Endometrial microvascular endothelial cells (primary cell): ENCODE measurements around the gene VWA2. TPM values are rescaled to one million over a fixed set of nuclear protein-coding genes. Genes with fewer than 3 reads are reported as not detected.

ENCODE experiments used
- in situ Hi-C: cut with HindIII; loops from 2 replicates; pipeline ENCODE4 v1.10.0; 2017; ENCODE audit warnings: low sequenced_read_pairs, low pct_unique_long_range_greater_than_20kb; ENCODE audit errors: inconsistent ontology term
- total RNA-seq: library from RNA; depleted of rRNA; stranded (reverse); fragments of >200 nt; gene quantifications from one replicate; pipeline ENCODE4 v1.2.3, GENCODE V29; 2015; ENCODE audit errors: inconsistent ontology term

VWA2 gene
- total RNA-seq, 1 donor from 2014 or later, result not detected

DNA sequence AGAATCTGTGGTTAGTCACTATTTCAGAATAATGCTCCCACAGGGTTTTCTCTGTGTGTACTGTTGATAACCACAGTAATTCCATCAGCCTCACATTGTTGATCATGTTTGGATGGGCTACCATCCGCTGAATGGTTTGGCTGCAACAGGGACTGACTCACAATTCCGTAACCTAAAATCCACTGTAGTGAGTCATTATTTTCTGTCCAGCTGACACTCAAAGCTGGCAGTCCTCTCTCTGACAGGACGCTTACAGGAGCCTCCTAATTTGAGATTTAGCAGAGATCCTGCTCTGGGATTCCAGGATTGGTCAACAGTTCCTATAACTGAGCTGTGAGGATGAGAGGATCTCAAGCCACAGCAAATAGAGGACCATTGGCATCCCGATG is 32.7 kb downstream of the VWA2 start:
- in situ Hi-C loops, result no loop called here

DNA sequence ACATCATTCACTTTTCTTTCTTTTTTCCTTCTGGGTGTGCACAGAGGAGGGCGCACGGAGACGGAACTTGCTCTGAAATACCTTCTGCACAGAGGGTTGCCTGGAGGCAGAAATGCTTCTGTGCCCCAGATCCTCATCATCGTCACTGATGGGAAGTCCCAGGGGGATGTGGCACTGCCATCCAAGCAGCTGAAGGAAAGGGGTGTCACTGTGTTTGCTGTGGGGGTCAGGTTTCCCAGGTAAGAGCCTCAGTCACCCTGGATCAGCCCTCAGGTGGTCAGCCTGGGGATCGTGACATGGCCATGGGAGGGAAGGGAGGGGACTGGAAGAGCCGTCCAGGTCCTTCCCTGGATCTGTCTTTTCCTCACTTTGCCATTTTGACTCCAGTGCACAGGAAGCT is 33.6 kb downstream of the VWA2 start:
- in situ Hi-C loops, result no loop called here

DNA sequence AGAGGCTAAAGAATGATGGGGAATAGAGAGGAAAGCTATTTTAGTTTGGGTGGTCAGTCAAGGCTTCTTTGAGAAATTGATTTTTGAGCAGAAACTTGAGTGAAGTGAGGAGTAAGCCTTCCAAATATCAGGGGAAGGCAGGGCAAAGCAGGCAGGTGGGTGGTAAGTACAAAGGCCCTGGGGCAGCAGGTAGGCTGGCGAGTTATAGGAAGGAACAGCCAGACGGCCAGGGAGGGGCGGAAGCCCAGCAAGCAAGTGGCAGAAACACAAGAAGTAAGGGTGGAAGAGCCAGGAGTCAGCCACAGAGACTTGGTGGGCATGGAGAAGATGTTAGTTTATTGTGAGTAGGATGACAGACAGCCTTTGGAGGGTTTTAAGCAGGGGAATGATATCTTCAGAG is 34.9 kb downstream of the VWA2 start:
- in situ Hi-C loops, result no loop called here

DNA sequence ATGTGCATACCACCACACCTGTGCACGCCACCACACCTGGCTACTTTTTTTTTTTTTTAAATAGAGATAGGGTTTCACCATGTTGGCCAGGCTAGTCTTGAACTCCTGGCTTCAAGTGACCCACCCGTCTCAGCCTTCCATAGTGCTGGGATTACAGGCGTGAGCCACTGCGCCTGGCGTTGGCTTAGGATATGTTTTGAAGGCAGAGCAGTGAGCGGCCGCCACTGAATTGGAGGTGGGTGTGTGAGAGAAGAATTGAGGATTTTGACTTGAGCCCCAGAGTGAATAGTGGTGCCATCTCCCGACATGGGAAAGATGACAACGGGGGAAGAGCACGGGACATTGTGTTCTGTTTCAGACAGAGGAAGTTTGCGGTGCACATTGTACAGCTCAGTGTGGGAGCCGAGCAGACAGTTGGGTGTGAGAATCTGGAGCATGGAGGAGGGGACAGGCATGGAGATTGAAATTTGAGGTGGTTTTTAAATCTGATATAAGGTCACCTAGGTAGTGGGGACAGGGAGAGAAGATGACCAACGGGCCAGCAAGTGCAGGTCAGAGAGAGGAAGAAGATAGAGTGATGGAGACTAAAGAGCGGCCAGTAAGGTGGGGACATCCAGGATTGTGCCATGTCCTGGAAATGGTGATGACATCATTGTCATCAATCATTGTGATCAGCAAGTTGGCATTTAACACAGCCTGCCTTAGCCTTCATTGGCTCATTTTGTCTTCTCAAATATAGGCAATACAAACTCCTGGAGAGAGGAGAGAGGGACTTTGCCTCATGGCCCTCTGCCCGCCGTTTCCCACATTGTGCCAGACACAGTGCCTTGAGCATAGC is 35.8 kb downstream of the VWA2 start:
- in situ Hi-C loops, result no loop called here

DNA sequence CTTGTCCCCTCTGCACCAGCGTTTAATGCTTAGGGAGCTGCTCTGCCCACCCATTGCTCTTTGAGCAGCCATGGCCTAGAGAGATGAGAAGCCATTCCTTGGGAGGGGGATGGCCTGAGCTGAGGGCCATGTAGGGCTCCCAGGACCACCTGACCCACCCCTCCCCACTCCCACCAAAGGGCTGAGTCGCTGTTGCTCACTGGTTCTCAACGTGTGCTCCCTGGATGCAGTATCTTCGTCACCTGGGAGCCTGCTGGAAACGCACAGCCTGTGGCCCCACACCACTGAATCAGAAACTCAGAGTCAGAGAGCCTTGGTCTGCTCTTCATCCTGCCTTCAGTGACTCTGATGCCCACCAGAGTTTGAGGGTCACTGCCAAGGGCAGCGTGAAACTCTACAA is 37.0 kb downstream of the VWA2 start:
- in situ Hi-C loops, result no loop called here

DNA sequence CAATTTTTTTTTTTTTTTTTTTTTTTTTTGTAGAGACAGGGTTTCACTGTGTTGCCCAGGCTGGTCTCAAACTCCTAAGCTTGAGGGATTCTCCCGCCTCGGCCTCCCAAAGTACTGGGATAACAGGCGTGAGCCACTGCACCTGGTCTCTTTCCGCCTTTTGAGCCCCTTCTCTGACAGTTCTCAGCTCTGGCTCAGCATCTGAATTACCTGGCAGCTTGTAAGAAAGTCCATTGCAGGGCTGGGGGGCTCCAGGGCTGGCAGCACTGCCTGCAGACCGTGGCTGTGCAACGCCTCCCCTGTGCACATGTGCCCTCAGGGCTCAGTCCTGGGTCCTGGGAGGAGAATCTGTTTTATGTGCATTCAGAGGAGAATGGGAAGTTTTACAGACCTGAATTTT is 37.6 kb downstream of the VWA2 start:
- in situ Hi-C loops, result no loop called here

DNA sequence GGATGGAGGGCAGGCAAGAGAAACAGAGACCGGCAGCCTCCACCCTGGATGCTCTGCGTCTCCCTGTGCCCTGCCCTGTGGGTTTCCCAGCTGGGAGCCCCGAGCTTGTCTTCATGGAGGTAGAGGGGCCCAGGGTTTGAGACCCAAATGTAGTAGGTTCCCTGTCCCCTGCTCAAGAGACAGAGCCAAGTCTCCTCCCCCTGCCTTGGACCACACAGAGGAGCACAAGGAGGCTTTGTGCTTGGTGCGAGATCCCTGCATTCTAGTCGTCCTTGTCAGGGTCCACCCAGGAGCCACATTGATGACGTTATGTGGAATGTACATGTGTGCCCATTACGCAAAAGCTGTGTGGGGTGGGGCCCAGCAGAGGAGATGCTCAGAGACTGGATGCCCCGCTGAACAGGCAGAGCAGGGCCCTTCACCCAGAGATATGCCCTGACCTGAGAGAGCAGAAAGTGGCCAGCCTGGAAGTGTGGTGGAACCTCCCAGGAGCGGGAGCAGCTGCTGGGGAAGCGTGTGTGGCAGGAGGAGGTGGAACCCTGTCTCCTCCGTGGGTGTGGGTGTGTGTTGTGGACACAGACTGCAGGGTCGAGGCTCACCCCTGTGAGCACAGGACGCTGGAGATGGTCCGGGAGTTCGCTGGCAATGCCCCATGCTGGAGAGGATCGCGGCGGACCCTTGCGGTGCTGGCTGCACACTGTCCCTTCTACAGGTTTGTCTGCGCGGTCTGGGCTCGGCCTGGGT is 39.3 kb downstream of the VWA2 start:
- in situ Hi-C loops, result no loop called here

DNA sequence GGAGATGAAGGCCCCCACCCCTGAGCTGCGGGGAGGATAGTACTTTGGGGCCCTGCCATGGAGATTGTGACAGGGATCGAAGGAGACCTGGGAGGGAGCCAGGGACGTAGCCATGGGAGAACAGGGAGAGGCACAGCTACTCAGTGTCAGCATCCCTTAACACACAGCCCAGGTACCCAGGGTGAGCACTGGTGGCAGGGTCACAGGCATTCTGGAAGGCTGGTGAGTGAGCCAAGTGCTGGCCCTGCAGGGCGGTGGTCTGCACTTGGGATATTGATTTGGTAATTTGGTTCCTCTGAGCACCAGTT is 39.8 kb downstream of the VWA2 start:
- in situ Hi-C loops, result no loop called here

DNA sequence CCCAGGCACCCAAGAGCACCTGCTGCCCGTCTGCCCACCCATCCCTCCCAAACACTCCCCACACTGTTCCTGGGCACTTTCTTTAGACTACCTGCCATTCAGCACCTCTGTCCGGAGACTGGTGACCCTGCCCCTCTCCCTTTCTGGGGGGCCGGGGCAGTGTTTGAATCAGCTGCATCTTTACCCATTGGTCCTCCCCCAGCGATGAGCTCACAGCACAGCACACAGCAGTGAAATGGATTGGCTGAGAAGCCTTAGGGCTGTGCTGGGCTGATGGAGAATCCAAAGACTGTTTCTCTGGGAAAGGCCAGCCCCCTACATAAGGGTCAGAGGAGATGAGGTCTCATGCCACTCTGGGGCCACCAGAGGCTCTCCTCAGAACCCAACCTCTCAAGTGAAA is 40.2 kb downstream of the VWA2 start:
- in situ Hi-C loops, result no loop called here

DNA sequence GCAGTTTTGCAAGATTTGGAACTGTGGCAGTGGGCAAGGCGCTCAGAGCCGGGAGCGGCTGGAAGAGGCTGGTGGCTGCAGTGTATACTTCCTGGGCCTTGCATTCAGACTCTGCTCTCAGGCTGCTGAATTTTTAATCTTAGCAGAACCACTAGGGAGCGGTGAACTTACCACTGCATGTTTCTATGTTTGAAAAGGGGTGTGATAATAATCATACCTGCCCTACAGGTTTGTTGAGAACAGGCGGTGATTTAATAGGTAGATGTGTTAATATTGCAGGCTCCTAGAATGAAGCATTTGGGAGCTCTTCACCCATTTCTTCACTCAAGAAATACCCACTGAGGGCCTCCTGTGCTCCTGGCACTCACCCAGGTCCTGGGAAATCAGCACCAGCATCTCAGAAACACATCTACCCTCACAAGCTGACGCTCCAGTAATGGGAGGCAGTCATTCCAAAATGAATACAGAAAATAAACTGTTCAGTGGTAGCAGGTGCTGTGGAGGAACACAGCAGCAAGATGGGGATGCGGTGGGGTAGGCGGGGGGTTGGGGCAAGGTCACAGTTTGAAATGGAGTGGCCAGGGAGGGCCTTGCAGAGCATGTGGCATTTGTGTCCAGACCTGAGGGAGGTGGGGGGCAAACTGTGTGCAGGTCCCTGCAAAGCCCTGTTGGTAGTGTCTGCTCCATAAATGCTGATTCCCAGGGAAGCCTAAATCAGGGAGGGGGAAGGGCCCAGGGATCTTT is 41.0 kb downstream of the VWA2 start:
- in situ Hi-C loops, result no loop called here

DNA sequence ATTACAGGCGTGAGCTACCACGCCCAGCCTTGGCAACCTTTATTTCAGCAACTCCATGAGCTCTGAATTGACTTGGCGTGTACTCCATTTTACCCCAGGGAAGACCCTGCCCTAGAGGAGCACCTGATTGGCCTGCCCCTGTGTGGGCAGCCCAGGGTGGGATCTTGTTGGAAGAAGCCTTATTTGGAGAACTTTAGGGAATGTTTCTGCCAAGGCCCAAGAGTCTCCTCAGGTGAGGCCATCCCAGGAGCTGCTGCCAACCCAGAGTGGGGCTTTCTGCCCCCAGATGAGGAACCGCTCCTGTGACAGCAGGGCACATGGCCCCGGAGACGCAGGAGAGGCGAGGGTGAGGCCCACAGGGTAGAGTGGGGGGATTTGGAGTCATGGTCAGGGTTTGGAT is 42.0 kb downstream of the VWA2 start:
- in situ Hi-C loops, result no loop called here

DNA sequence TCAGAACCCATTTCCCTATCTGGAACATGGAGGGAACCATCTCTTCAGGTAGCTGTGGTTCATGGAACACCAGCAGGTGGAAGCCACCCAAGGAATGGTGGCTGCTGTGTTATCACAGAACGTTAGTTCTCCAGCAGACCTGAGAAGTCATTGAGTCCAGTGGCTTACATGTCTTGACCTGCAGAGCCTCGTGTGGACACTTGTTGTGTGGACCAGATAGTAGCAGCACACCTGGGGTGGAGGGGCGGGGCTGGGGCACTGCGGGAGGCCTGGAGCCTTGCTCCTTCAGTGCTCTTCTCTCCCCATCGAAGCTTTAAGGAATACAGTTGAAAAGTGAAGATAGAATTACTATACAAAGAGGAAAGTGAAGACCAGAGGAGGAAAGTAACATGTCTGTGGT is 42.4 kb downstream of the VWA2 start:
- in situ Hi-C loops, result no loop called here

DNA sequence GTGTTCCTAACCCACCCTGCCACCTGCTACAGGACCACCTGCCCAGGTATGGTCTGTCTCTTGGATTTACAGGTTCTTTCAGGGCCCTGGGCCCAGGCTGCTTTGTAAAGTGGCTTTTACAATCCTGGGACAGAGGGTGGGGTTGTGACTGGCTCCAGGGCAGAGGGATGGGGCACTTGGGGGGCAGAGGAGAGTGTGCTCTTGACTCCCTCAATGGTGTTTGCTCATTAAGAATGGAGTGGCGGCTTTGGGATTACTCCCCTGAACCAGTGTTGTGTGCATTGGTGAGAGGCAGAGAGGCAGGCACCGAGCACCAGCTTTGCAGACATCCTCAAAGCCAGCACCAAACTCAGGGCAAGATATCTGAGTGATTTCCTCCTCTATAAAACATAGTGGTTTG is 43.5 kb downstream of the VWA2 start:
- in situ Hi-C loops, result no loop called here

DNA sequence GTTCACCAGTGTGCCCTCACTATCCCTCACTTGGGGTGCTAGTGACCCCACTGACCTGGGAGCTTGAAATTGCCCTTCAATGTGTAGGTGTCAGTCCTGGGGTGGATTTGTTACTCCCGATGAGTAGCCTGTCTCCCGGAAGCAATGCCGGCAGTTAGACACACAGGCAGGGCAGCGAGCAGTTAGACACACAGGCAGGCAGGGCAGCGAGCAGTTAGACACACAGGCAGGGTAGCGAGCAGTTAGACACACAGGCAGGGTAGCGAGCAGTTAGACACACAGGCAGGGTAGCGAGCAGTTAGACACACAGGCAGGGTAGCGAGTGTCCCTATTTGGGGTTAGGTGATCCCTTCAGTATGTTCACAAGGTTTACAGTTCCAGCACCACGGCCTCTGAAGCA is 44.0 kb downstream of the VWA2 start:
- in situ Hi-C loops, result no loop called here

DNA sequence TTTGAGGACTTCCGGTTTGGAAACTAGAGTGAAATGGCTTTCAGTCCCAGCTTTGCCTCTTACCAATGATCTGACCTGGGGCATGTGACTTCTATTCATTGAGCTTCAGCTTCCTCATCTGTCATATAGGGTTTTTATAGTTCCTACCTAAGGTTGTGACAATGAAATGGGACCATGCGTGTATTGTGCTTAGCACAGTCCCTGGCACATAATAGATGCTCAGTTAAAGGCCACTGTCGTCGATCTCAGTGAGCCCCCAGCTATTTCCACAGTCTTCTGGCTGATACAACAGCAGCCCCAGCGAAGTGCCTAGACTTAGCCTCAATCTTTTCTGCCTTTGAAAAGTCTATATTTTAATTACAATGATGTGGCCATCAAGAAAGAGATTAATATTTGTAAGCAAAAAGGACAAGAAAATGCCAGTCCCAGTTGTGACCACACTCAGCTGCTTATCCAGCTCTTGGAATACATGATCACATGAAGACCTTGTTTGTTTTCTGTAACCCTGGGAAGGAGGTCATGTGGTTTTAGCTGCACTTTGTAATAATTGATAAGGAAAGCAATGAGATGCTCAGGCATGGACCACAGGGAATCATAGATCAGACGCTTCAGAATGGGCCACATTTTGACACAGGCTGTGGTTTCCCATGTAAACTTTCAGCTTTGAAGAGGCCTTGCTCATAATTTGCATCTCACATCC is 44.6 kb downstream of the VWA2 start:
- in situ Hi-C loops, result no loop called here

DNA sequence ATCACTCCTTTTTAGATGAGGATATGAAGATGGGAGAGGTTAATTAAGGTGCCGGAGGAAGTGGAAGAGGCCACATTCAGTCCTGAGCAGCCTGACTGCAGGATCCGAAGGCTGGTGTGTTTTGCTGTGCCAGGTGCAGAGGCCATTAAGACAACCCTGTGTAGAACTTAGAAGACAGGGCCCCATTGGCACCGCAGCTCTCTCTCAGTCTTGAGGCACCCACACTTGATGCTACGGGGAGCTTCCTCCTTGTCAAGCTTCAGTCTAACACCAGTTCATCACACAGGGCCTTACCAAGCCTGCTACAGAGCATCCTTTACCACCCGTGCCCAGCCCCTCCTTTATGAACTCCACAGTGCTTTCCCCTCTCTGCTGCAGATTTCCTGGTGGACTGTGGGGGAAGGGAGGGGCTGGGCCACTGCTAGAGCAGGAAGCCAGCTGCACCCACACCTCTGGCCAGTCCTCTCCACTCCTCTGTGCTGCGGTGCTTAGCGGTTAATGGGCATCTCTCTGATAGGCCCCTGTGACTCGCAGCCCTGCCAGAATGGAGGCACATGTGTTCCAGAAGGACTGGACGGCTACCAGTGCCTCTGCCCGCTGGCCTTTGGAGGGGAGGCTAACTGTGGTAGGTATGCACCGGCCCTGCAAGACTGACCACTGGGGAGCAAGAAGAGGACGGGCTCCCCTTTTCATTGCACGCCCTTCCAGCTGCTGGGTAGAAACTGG is 45.5 kb downstream of the VWA2 start:
- in situ Hi-C loops, result no loop called here

DNA sequence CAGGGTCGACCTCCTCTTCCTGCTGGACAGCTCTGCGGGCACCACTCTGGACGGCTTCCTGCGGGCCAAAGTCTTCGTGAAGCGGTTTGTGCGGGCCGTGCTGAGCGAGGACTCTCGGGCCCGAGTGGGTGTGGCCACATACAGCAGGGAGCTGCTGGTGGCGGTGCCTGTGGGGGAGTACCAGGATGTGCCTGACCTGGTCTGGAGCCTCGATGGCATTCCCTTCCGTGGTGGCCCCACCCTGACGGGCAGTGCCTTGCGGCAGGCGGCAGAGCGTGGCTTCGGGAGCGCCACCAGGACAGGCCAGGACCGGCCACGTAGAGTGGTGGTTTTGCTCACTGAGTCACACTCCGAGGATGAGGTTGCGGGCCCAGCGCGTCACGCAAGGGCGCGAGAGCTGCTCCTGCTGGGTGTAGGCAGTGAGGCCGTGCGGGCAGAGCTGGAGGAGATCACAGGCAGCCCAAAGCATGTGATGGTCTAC is 46.9 kb downstream of the VWA2 start:
- in situ Hi-C loops, result no loop called here

DNA sequence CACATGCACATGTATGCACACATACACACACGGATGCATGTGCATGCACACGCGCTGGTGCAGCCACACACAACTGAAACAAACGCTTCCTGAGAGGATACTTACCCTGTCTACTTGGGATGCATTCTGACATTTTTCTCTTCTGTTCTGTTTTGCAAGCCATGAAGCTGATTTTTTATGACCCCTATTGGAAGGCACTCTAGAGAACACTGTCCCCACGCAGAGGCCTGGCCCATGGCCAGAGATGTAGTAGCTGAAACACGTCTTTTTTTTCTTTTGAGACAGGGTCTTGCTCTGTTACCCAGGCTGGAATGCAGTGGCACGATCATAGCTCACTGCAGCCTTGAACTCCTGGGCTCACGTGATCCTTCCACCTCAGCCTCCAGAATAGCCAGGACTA is 47.9 kb downstream of the VWA2 start:
- in situ Hi-C loops, result no loop called here
